ENCODE results near the gene NAP1L5. TPM values are rescaled to one million over a fixed set of nuclear protein-coding genes. Genes with fewer than 3 reads are reported as not detected.

The NAP1L5 gene
- total RNA-seq, 2 donors from 2014 or later = 8.6 to 9.2 TPM

Other genes starting within 250 kb of the NAP1L5 start
- gene HERC5, start 240.7 kb downstream of the NAP1L5 start, total RNA-seq = 10 to 100 TPM; 17.2 to 19.7 TPM
- 10 to 100 TPM; 38.8 to 39.7 TPM for gene PYURF, start 174.1 kb downstream of the NAP1L5 start, total RNA-seq
- 10 to 100 TPM; 53.4 to 63.8 TPM for gene HERC3, start 105.3 kb downstream of the NAP1L5 start, total RNA-seq

All from T-helper 17 cell (primary cell).